CD4-positive, alpha-beta T cell treated with Interleukin-2 at 100 ng/mL for 4 hours (primary cell): ENCODE measurements around the gene ABHD3.
A peak's percentile ranks its signal among the peaks of the same experiment; 100 is the strongest.
"Not testable (repeated sequence)": the region's sequence is repeated elsewhere in the genome, so short reads cannot be mapped to it uniquely, and the experiment has no call there.

Experiments used
- DNase-seq: peaks from one replicate; pipeline ENCODE4 v3.0.0-alpha.2; 2020; ENCODE audit warnings: low spot score

Gene ABHD3

DNA sequence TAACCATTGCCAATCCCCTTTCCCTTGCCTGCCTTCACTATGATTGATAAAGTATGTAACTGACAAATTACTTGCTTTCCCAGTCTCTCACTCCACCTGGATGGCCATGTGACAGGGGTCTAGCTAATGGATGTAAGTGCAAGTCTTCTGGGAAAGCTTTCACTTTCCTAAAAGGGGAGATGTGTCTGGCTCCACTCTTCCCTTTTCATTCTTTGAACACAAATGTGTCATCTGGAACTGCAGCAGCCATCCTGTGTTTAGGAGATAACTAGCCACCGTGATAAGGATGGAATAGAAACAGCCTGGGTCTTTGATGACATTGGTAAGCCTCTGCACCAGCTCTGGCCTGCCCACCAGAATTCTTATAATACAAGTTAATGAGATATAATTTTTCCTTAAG lies 54.3 kb downstream of the ABHD3 start:
- no peak for DNase-seq

DNA sequence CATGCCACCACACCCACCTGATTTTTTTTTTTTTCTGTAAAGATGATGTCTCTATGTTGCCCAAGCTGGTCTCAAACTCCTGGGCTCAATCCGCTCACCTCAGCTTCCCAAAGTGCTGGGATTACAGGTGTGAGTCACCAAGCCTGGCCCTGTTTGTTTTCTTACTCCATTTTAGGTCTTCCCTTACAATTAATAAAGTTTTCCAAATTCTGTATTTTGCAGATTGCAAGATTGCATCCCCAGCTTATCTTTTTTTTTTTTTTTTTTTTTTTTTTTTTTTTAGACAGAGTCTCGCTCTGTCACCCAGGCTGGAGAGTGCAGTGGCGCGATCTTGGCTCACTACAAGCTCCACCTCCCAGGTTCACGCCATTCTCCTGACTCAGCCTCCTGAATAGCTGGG lies 64.2 kb downstream of the ABHD3 start:
- DNase-seq, result not testable (repeated sequence)

DNA sequence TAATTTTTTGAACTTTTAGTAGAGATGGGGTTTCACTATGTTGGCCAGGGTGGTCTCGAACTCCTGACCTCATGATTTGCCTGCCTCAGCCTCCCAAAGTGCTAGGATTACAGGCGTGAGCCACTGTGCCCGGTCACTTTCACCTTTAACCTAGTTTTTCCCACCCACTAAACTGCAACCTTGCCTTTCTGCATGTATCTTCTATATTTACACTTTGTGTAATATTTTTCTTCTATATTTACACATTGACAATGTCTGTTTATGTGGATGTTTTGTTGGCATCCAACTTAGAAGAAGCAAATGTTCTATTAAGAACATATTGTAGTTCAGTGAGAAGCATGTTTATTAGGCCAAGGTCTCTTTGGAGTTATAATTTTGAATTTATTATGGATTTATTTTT lies 65.8 kb downstream of the ABHD3 start:
- DNase-seq, result no peak

DNA sequence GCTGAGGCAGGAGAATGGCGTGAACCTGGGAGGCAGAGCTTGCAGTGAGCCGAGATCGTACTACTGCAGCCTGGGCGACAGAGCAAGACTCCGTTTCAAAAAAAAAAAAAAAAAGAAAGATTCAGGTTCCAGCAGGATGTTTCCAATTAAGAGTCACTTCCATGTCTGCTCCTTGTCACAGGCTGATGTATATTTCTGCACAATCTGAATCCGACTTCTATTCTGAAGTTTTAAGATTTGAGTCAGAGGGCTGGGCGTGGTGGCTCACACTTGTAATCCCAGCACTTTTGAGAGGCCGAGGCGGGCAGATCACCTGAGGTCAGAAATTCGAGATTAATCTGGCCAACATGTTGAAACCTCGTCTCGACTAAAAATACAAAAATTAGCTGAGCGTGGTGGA lies 67.8 kb downstream of the ABHD3 start:
- DNase-seq, result no peak

DNA sequence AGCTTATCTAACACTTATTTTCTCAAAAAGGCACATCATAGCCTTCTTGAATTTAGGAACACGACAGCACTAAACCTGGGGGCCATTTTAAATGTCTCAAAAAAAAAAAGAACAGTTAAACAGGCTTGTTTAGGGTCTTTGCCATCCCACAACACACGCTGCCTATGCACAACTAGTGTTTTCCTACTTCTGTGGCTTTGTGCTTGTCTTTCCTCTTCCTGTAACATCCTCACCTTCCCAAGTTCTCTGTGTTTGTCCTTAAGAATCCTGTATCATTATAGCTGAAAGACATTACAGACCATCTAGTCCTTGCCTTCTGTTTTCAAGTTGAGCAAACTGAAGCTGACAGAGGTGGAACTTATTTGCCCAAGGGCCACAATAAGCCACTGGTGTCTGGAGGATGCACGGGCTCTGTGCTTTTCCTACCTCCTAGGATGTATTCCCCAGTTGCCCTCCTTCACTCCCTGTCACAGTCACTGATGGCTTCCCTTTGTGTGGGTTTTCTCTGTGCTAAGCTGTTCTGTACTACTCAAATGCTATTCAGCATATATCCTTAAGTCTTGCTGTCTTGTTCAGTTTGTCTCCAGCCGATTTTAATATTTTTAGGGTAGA lies 69.9 kb downstream of the ABHD3 start:
- DNase-seq, result no peak

DNA sequence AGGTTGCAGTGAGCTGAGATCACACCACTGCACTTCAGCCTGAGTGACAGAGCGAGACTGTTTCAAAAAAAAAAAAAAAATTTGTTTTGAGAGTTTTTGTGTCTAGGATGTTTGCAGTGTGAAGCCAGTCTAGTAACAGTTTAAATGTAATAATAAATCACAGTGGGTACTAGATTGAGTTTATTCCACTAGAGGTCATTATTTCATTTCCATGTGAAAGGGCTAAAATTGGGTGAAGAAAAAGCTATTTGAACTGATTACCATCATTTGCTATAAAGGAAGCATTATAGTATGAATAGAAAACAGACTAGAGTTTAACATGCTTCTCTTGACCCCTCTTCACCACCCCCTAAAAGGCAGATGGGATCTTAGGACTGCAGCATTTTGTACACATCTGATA lies 72.2 kb downstream of the ABHD3 start:
- DNase-seq, result no peak

DNA sequence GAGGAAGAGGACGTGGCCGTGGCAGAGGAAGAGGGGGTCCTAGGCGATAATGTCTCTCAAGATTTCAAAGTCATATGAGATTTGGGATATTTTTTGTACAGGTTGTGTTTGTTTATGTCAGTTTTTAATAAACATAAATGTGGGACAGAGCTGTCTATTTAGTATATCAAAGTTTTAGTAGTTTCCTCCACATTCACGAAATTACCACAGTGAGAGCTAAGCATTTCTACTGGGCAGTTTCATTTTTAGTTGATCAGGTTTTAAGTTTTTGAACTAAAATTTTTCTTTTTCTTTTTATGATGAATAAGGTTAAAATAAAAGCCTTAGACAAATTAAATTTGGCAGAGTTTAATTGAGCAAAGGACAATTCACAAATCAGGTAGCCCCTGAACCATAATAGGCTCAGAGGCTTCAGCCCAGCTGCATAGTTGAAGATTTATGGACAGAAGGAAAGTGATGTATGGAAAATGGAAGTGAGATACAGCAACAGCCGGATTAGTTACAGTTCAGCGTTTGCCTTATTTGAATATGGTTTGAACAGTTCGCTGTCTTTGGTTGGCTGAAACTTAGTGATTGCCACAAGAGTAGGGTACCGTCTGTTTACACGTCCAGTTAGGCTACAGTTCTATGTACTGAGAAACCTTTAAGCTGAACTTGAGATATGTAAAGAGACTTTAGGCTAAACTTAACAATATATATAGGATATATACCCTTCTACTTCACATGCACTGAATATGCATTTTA lies 75.3 kb downstream of the ABHD3 start:
- no peak for DNase-seq

DNA sequence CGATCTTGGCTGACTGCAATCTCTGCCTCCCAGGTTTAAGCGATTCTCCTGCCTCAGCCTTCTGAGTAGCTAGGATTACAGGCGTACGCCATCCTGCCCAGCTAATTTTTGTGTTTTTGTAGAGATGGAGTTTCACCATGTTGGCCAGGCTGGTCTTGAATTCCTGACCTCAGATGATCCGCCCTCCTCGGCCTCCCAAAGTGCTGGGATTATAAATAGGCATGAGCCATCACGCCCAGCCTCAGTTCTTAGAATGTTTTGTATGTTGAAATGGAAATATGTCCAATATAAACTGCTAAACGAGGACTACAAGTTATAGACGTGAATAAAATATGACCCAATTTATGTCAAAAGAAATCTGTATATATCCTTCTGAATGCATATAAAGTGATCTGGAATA lies 82.9 kb downstream of the ABHD3 start:
- not testable (repeated sequence) for DNase-seq

DNA sequence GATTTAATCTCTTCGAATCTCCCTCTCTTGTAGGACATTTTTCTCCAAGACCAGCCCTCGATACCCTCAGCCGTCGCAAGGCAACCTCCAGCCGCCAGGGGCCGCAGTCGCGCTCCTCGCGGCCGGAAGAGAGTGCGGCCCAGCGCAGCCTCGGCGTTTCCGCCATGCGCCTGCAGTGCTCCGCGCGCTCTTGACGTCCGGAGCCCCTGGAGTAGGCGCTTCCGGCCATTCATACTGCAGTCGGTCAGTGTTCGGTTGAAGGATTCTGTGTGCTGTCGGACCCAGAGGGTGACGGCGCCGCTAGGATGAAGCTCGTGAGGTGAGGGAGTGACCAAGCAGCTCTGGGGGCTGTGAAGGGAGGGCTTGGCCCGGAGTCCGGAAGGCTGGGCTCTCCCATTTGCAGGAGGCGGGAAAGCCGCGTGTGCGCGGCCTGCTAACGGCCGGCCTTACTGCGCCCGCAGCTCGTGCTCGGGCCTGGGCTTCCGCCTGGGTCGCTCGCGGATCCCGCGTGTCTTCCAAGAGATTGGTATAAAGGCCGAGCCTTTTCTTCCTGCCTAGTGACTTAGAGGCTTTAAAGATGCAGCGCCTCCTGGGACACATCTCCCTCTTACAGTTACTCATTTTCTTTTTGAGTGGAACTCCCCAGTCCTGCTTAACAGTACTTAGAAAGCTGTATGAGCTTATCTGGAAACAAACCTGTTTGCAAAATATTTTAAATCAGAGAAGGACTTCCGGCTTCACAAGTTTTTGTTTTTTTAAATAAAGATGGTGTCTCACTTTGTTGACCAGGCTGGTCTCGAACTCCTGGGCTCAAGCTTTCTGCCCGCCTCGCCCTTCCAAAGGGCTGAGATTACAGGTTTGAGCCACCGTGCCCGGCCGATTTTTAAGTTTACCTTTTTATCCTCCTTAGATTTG lies 92.2 kb downstream of the ABHD3 start, which contains the start of gene SNRPD1:
Gene SNRPD1, plus strand, starts transcription at position 190 of the 915 bp plus-strand sequence. Its CDS starts 116 bp downstream, at position 306.
- DNase-seq, result peak; percentile 91

DNA sequence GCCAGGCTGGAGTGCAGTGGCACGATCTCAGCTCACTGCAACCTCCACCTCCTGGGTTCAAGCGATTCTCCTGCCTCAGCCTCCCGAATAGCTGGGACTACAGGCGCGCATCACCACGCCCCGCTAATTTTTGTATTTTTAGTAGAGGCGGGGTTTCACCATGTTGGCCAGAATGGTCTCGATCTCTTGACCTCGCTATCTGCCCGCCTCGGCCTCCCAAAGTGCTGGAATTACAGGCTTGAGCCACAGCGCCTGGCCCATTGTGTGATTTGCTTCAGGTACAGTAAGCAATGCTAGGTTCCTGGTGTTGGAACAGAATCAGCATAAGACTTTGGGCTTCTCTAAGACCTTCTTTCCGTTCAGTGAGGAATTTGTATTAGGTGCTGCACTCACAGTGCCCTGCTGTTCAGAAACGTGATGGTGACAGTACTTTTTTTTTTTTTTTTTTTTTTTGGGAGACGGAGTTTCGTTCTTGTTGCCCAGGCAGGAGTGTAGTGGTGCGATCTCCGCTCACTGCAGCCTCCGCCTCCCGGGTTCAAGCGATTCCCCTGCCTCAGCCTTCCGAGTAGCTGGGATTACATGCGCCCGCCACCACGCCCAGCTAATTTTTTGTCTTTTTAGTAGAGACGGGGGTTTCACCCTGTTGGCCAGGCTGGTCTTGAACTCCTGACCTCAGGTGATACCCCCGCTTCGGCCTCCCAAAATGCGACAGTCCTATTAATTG lies 93.0 kb downstream of the ABHD3 start:
- not testable (repeated sequence) for DNase-seq

DNA sequence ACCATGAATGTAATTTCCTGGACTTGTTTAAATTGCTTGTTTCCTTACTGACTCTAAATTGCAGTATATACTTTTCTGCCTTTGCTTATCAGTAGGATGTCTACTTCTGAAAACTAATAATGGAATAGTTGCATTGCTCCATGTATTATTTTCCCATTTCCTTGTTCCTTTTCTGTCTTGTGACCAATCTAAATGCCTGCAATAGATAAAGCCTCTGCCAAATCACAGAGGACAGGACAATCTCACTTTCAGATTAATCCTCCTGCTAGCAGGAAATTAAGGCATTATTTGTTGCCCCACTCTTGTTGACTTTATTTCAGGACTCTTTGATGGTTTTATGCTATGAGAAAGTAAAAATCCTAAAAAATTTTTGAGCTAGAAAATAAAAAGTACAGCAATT lies 99.4 kb downstream of the ABHD3 start:
- DNase-seq, result no peak

DNA sequence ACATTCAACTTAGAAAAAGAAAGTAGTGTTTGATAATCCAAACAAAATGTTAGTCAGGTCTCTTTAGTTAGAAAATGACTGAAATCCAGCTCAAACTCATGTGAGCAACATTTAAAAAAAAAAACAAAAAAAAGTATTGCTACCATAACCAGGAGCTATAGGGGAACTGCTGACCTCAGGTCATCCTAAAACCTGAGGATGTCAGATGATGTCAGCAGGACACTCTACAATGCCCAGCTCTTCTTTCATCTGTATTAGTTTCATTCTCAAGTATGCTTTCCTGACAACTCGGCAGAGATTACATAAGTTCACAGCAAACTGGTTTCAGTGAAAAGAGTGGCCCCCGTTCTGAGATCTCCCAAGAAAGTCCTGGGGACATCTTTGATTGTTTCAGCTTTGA lies 99.9 kb downstream of the ABHD3 start:
- DNase-seq, result no peak

DNA sequence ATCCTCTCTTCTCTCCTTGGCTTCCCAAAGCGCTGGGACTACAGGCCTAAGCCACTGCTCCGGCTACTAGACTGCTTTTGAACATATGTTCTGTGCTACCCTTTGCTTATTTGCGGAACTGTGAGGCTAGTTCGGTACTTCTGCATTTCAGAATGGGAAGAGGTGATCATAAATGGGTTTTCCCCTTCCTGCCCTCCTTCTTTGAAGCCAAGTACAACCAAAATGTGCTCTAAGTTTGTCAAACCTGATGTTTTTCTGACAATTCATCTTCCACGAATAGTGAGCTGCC lies 102.3 kb downstream of the ABHD3 start:
- no peak for DNase-seq
